Sigmoid colon (tissue), 4 donors: ENCODE data around the gene OR4K1.

ENCODE experiments used
- CTCF ChIP-seq, 4 experiments: fragments of 450-650 bp in 3 of 4; fragments of 200-600 bp in 1 of 4; IDR thresholded peaks; one replicate each; pipeline ENCODE4 v1.5.1; 2016 to 2019; ENCODE audit warnings: antibody characterized with exemption in 4 of 4, mild to moderate bottlenecking in 3 of 4, moderate library complexity in 2 of 4
- POLR2A ChIP-seq, 2 donors: fragments of 450-650 bp; IDR thresholded peaks; one replicate each; pipeline ENCODE4 v1.6.1; 2016; ENCODE audit warnings: antibody characterized with exemption in 2 of 2, mild to moderate bottlenecking in 2 of 2, moderate library complexity in 2 of 2
- POLR2AphosphoS5 ChIP-seq, 4 donors: sonication (generic); formaldehyde crosslinking; IDR thresholded peaks; one replicate each; pipeline ENCODE4 v1.6.1; 2017; ENCODE audit warnings: antibody characterized with exemption in 4 of 4

GRCh38 chr14:19947413-19948090 is 16.8 kb downstream of the OR4K1 start:
- TF ChIP-seq CTCF (IDR thresholded peaks at IDR 0.05) (no peak), POLR2A (IDR thresholded peaks at IDR 0.05) (no peak), POLR2AphosphoS5 (IDR thresholded peaks at IDR 0.05) (no peak)
